OCI-LY3 (cell line): Measurements from ENCODE around the gene PCGF2.

Source experiments
- H2AFZ ChIP-seq: fragments of 200-600, 300-600 bp; shearing (Covaris generic); 2 replicates; pipeline ENCODE4 v1.6.0; 2014; ENCODE audit warnings: antibody characterized with exemption, low read depth, low read length
- H3K27ac ChIP-seq: fragments of 200-600, 300-600 bp; sonication (generic); 2 replicates; pipeline ENCODE4 v1.5.1; 2014; ENCODE audit warnings: mild to moderate bottlenecking, low read length, moderate library complexity, mixed read lengths
- H3K27me3 ChIP-seq: fragments of 200-600, 300-600 bp; sonication (generic); 2 replicates; pipeline ENCODE4 v1.6.1; 2014; ENCODE audit warnings: low read depth, low read length, mixed read lengths
- H3K36me3 ChIP-seq: fragments of 200-600, 300-600 bp; sonication (generic); replicated peaks from 2 replicates; pipeline ENCODE3; 2014; ENCODE audit warnings: low read depth, low read length, mixed read lengths
- H3K4me1 ChIP-seq: fragments of 300-600, 200-600 bp; sonication (generic); 2 replicates; pipeline ENCODE4 v1.6.1; 2014; ENCODE audit warnings: low read length, mixed read lengths
- H3K4me2 ChIP-seq: fragments of 200-600, 300-600 bp; sonication (generic); 2 replicates; pipeline ENCODE4 v1.6.1; 2014; ENCODE audit warnings: low read length, mixed read lengths
- H3K4me3 ChIP-seq: fragments of 300-600, 200-600 bp; sonication (generic); 2 replicates; pipeline ENCODE4 v1.5.1; 2014; ENCODE audit warnings: antibody characterized with exemption, mild to moderate bottlenecking, low read length, moderate library complexity
- H3K79me2 ChIP-seq: fragments of 300-600, 200-600 bp; shearing (Covaris generic); 2 replicates; pipeline ENCODE4 v1.6.1; 2014; ENCODE audit warnings: mild to moderate bottlenecking, low read length, mixed read lengths
- H3K9ac ChIP-seq: fragments of 300-600, 200-600 bp; shearing (Covaris generic); 2 replicates; pipeline ENCODE4 v1.6.0; 2014; ENCODE audit warnings: mild to moderate bottlenecking, low read length, moderate library complexity
- H3K9me3 ChIP-seq: fragments of 200-600, 300-600 bp; shearing (Covaris generic); 2 replicates; pipeline ENCODE4 v1.6.1; 2014; ENCODE audit warnings: low read length, mixed read lengths; ENCODE audit not compliant: insufficient read depth
- H4K20me1 ChIP-seq: fragments of 200-600, 300-600 bp; sonication (generic); 2 replicates; pipeline ENCODE4 v1.6.1; 2016; ENCODE audit warnings: low read length, mixed read lengths; ENCODE audit not compliant: insufficient read depth
- EZH2phosphoT487 ChIP-seq: fragments of 200-600 bp; shearing (Covaris generic); IDR thresholded peaks from 2 replicates; pipeline ENCODE4 v1.6.1; 2018; ENCODE audit warnings: antibody characterized with exemption, mixed run types, low read depth
- TF ChIP-seq, protein P1 (sequence below): fragments of 200-600, 300-600 bp; sonication (generic); IDR thresholded peaks from 2 replicates; pipeline ENCODE4 v1.5.1; 2014; ENCODE audit warnings: antibody characterized with exemption, low read length, low read depth

Gene PCGF2

DNA sequence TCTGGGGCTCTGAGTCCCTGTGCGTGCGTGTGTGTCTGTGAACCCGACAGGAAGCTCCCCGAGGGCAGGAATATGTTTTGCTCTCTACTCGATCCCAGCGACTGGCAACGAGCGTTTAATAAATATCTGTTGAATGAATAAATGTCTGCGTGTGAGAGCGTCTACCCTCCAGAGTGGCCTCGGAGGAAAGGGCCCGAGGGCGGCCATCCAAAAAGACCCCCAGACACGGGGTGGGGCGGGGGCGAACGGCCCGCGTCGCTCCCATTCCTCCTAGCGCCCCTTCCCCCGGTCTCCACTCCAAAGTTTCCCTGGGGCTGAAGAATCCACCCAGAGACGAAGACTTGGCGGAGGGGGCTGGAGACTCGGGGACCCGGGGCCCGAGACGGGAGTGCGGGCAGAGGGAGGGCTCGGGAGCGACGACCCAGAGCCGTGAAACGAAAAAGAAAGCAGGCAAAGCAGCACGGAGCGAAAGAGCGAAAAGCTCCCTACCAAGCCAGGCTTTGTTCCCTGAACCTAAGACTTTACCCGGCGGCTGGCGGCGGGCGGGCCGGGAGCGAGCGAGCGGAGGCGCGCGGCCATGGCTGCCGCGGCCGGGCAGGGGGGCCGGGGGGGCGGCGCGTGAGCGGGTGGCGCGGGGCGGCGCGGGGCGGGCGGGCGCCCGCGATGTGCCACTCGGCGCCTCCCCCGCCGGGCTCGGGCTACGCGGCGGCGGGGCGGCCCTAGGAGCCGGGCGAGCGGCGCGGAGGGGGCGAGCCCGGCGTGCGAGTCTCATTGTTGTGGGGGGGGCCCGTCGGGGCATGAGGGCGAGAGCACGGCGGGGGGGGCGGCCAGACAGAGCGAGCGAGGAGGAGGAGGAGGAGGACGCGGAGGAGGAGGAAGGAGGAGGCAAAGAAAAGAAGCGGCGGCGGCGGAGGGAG is 43.3 kb downstream of the PCGF2 start, which contains the start of gene MLLT6:
MLLT6 (plus strand) TSS at position 668 of the 917 bp plus-strand sequence. CDS start 360 bp downstream, outside the sequence.
- Histone ChIP-seq H3K36me3 (peaks cover 26% of the 10 kb centered on the region), H4K20me1 (peaks cover 18% of the 10 kb centered on the region), H3K27ac (peak within 1 kb of the TSS; percentile 100), H3K9ac (peak within 1 kb of the TSS; percentile 100), H3K4me1 (peaks cover 27% of the 10 kb centered on the region), H2AFZ (no peak within 1 kb of the TSS), H3K79me2 (peaks cover 70% of the 10 kb centered on the region), H3K9me3 (no peaks in the 10 kb centered on the region), H3K4me3 (peak within 1 kb of the TSS; percentile 96), H3K4me2 (peak within 1 kb of the TSS; percentile 100), H3K27me3 (no peaks in the 10 kb centered on the region)
- TF ChIP-seq, protein P1, sequence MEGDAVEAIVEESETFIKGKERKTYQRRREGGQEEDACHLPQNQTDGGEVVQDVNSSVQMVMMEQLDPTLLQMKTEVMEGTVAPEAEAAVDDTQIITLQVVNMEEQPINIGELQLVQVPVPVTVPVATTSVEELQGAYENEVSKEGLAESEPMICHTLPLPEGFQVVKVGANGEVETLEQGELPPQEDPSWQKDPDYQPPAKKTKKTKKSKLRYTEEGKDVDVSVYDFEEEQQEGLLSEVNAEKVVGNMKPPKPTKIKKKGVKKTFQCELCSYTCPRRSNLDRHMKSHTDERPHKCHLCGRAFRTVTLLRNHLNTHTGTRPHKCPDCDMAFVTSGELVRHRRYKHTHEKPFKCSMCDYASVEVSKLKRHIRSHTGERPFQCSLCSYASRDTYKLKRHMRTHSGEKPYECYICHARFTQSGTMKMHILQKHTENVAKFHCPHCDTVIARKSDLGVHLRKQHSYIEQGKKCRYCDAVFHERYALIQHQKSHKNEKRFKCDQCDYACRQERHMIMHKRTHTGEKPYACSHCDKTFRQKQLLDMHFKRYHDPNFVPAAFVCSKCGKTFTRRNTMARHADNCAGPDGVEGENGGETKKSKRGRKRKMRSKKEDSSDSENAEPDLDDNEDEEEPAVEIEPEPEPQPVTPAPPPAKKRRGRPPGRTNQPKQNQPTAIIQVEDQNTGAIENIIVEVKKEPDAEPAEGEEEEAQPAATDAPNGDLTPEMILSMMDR: no peak
- TF ChIP-seq EZH2phosphoT487: no peak

DNA sequence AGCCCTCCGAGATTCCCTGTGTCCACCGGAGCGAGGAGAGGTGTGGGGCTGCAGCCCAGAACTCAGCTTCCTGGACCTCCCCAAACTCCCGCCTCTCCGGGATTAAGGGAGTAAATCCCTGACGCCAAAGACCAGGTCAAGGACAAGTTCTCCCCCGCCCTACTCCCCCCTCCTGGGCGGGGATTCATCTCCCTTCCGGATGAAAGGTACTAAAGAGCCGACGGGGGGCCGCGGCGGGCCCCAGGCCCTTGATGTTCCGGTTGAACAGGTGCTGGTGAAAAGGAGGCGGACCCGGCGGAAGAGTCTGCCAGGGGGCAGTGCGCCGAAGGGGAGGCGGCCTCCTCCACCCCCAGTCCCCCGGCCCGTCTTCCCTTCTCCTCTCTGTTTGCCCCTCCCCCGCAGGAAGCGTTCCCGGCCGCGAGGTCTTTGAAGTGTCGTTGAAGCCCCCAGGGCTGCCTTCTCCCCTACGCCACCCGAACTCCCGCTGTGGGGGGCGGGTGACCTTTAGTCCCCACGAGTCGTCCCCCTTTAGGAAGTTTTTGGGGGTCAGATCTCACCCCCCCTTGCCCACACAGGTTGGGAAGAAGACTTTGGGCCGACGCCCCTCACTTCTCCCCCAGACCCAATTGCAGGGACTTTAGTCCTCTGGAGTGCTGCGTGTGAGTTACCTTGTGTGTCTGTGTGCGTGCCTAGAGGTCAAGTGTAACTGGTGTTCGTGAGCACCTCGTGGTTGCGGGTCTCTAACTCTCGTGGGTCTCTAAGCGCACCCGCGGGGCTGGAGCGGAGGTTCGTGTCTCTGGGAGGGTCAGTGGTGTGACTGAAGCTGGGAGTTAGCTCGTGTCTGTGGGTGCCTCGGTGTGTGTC is 44.2 kb downstream of the PCGF2 start:
- Histone ChIP-seq H3K9me3 (no peaks in the 10 kb centered on the region), H3K4me1 (peaks cover 36% of the 10 kb centered on the region), H3K4me2 (peak overlapping the region; percentile 100), H2AFZ (no peak overlapping the region), H4K20me1 (peaks cover 15% of the 10 kb centered on the region), H3K4me3 (peak overlapping the region; percentile 96), H3K36me3 (peaks cover 17% of the 10 kb centered on the region), H3K27ac (peak overlapping the region; percentile 100), H3K27me3 (no peaks in the 10 kb centered on the region), H3K9ac (peak overlapping the region; percentile 100), H3K79me2 (peaks cover 61% of the 10 kb centered on the region)
- no peak for TF ChIP-seq EZH2phosphoT487
- TF ChIP-seq, protein P1: no peak

DNA sequence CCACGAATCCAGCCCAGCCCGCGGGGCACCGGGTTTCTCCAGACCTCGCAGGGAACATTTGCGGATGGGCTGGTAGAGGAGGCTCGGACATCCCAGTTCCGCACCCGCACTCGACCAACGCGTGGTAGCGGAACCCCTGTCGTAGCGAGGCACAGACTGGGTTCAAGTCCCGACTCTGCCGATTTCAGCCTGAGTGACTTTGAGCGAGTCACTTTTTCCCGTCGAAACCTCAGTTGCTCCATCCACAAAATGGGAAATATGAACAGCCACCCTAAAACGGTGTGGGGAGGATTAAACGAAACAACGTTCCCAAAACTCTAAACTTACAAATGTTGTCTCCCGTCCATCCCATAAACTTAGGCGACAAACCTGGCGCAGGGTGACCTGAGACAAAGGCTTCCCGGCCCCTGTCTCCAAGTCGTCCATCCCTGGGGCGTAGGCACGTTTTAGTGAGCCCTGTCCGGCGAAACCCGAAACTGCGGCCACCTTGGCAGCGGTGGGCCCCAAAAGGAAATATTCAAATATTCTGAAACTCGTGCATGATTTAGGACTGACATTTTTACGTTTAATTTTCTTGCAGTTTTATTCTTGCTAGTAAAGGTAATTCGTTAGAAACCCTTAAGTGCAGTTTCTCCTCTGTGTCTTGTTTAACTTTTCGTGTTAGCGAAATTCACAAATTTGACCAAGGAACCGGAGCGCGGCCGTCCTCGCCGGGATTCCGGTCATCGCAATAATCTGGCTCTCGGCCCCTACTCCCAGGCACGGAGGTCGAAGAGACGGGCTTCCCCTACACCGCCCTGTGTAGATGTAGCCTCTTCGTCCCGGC is 45.0 kb downstream of the PCGF2 start:
- H3K4me3 ChIP-seq: peak overlapping the region; percentile 96
- no peak for TF ChIP-seq EZH2phosphoT487
- TF ChIP-seq, protein P1: no peak
- H3K79me2 ChIP-seq: peaks cover 53% of the 10 kb centered on the region
- H3K27ac ChIP-seq: peak overlapping the region; percentile 100
- peak overlapping the region; percentile 100 for H3K4me2 ChIP-seq
- H3K36me3 ChIP-seq: peaks cover 12% of the 10 kb centered on the region
- H3K4me1 ChIP-seq: peaks cover 38% of the 10 kb centered on the region
- H3K9ac ChIP-seq: peak overlapping the region; percentile 100
- H3K27me3 ChIP-seq: no peaks in the 10 kb centered on the region
- H2AFZ ChIP-seq: no peak overlapping the region
- H4K20me1 ChIP-seq: peaks cover 15% of the 10 kb centered on the region
- no peaks in the 10 kb centered on the region for H3K9me3 ChIP-seq
